B cell (primary cell): ENCODE data around the gene OLFM4. TPM values are rescaled to one million over a fixed set of nuclear protein-coding genes. Genes with fewer than 3 reads are reported as not detected.

ENCODE experiments used
- ATAC-seq: fragments of 200-7000 bp; cut with Tn5 transposase; one replicate; pipeline ENCODE4 v1.10.0; 2021; ENCODE audit warnings: low read depth, mild to moderate bottlenecking, moderate number of reproducible peaks, moderate library complexity
- CTCF ChIA-PET: fragments of 350-600 bp; sonication (Branson Sonifier 250); formaldehyde crosslinking; loops from one replicate; lab custom pipeline; 2021; ENCODE audit warnings: antibody characterized with exemption, inconsistent platforms; lab: Charles Lee
- POLR2A ChIA-PET: fragments of 350-600 bp; sonication (Branson Sonifier 250); formaldehyde crosslinking; loops from one replicate; lab custom pipeline; 2021; ENCODE audit warnings: antibody characterized with exemption; lab: Charles Lee
- DNase-seq: peaks from one replicate; pipeline ENCODE4 v3.0.0; 2013
- H2AFZ ChIP-seq: 2 replicates; pipeline ENCODE4 v1.6.1; 2012; ENCODE audit warnings: mild to moderate bottlenecking, low read depth, low read length; ENCODE audit not compliant: insufficient read depth, poor library complexity, severe bottlenecking
- H3K27ac ChIP-seq, 2 donors: 1 replicate in 1 of 2; 2 replicates in 1 of 2; pipeline ENCODE4 v1.5.1; 2012 to 2013; ENCODE audit warnings: low read length in 2 of 2, mild to moderate bottlenecking in 2 of 2, moderate library complexity in 1 of 2
- H3K27me3 ChIP-seq, 4 experiments: fragments of 200-600 bp in 1 of 4; sonication (generic) in 1 of 4; replicated peaks in 1 of 4; 1 replicate in 2 of 4; 2 replicates in 2 of 4; pipeline versions ENCODE4 v1.6.1 to v1.7.0; 2013 to 2016; ENCODE audit warnings: low read length in 3 of 4, mild to moderate bottlenecking in 2 of 4, mixed read lengths in 1 of 4, moderate library complexity in 1 of 4; ENCODE audit not compliant: insufficient read depth in 4 of 4, control insufficient read depth in 3 of 4; ENCODE audit errors: control extremely low read depth in 1 of 4
- H3K36me3 ChIP-seq, 2 experiments: replicated peaks in 1 of 2; 1 replicate in 1 of 2; 2 replicates in 1 of 2; pipeline versions ENCODE4 v1.6.1 to v1.7.1; 2013; ENCODE audit warnings: low read length in 1 of 2; ENCODE audit not compliant: insufficient read depth in 2 of 2, control insufficient read depth in 1 of 2; ENCODE audit errors: control extremely low read depth in 1 of 2, extremely low read depth in 1 of 2
- H3K4me1 ChIP-seq, 2 donors: fragments of 200-600 bp in 1 of 2; sonication (generic) in 1 of 2; 1 replicate in 1 of 2; 2 replicates in 1 of 2; pipeline versions ENCODE4 v1.5.1 to v1.6.1; 2013 to 2017; ENCODE audit warnings: low read length in 2 of 2; ENCODE audit not compliant: control insufficient read depth in 2 of 2, insufficient read depth in 2 of 2
- H3K4me2 ChIP-seq: replicated peaks from 2 replicates; pipeline ENCODE3; 2012; ENCODE audit warnings: mild to moderate bottlenecking, low read depth, low read length; ENCODE audit not compliant: poor library complexity, severe bottlenecking
- H3K4me3 ChIP-seq, 5 experiments: fragments of 200-600 bp in 1 of 5; sonication (generic) in 1 of 5; 1 replicate in 3 of 5; 2 replicates in 2 of 5; pipeline versions ENCODE4 v1.5.1 to v1.7.0; 2011 to 2016; ENCODE audit warnings: low read length in 4 of 5, mild to moderate bottlenecking in 4 of 5, low read depth in 2 of 5, control low read depth in 1 of 5, moderate library complexity in 1 of 5; ENCODE audit not compliant: insufficient read depth in 1 of 5; ENCODE audit errors: control extremely low read depth in 1 of 5, extremely low read depth in 1 of 5
- H3K79me2 ChIP-seq: fragments of 200-600 bp; sonication (generic); one replicate; pipeline ENCODE4 v1.6.0; 2016; ENCODE audit warnings: low read length; ENCODE audit not compliant: control insufficient read depth, insufficient read depth
- H3K9ac ChIP-seq: fragments of 200-600 bp; sonication (generic); 2 replicates; pipeline ENCODE4 v1.6.1; 2017; ENCODE audit warnings: mild to moderate bottlenecking, low read length, moderate library complexity
- H3K9me3 ChIP-seq, 3 donors: one replicate each; pipeline versions ENCODE4 v1.6.1 to v1.7.1; 2013; ENCODE audit warnings: low read length in 2 of 3; ENCODE audit not compliant: control insufficient read depth in 2 of 3, insufficient read depth in 1 of 3; ENCODE audit errors: control extremely low read depth in 1 of 3
- H4K20me1 ChIP-seq: 2 replicates; pipeline ENCODE4 v1.6.0; 2012; ENCODE audit warnings: mild to moderate bottlenecking, low read length; ENCODE audit not compliant: insufficient read depth, control insufficient read depth, poor library complexity, severe bottlenecking
- H3K27ac Mint-ChIP-seq: one replicate; pipeline ENCODE4 v1.8.0; 2021; ENCODE audit warnings: mixed read lengths
- H3K27me3 Mint-ChIP-seq: one replicate; pipeline ENCODE4 v1.8.0; 2021; ENCODE audit warnings: mixed read lengths
- H3K4me1 Mint-ChIP-seq: one replicate; pipeline ENCODE4 v1.8.0; 2021; ENCODE audit warnings: mixed read lengths
- H3K4me3 Mint-ChIP-seq: one replicate; pipeline ENCODE4 v1.8.0; 2021; ENCODE audit warnings: mixed read lengths
- H3K9me3 Mint-ChIP-seq: one replicate; pipeline ENCODE4 v1.8.0; 2022; ENCODE audit warnings: mixed read lengths; ENCODE audit not compliant: insufficient read depth
- CTCF ChIP-seq: fragments of 200-600 bp; IDR thresholded peaks from one replicate; pipeline ENCODE4 v1.8.0; 2022; ENCODE audit warnings: antibody characterized with exemption, mild to moderate bottlenecking
- EZH2 ChIP-seq: IDR thresholded peaks from 2 replicates; pipeline ENCODE4 v1.6.1; 2012; ENCODE audit warnings: borderline replicate concordance, low read depth, mild to moderate bottlenecking, moderate library complexity, low read length; ENCODE audit not compliant: insufficient read depth, poor library complexity, severe bottlenecking
- WGBS: methylation state at CpG from one replicate; pipeline ENCODE4 v1.1.5; 2013; ENCODE audit warnings: missing lambda C conversion rate; ENCODE audit not compliant: insufficient coverage; 5-methylcytosine and 5-hydroxymethylcytosine counted together
- intact Hi-C: fragments of 100-400 bp; cut with micrococcal nuclease; formaldehyde crosslinking; loops from one replicate; pipeline ENCODE4 v1.10.0; 2022
- polyA plus RNA-seq: library from polyadenylated mRNA; depleted of rRNA; stranded (reverse); fragments of >200 nt; gene quantifications from 2 replicates; pipeline ENCODE4 v1.2.3, GENCODE V29; 2012
- total RNA-seq, 2 donors: library from RNA; stranded (reverse); fragments of 120-200 nt in 1 of 2; gene quantifications; 1 replicate in 1 of 2; 2 replicates in 1 of 2; pipeline versions ENCODE4 v1.2.3 to v1.2.4, GENCODE V29; 2013 to 2022

The OLFM4 gene
- total and polyA plus RNA-seq, 2 donors (not counting 1 experiment from before 2014, with no cell fraction given) = not detected

GRCh38 chr13:53075356-53076041 is 46.9 kb downstream of the OLFM4 start:
- H4K20me1 ChIP-seq = no peaks in the 10 kb centered on the region
- CTCF ChIA-PET = no interaction called here

More at GRCh38 chr13:53075356-53076041, 46.9 kb downstream of the OLFM4 start:
- intact Hi-C loops = no loop called here
- 84% methylated on average over 4 of the region's 6 CpGs for WGBS
- Histone ChIP-seq H3K79me2 (no peaks in the 10 kb centered on the region), H3K27me3 (no peaks in the 10 kb centered on the region), H3K4me1 (no peaks in the 10 kb centered on the region), H3K4me2 (no peak overlapping the region), H3K9me3 (peaks cover 0 to 2% (median 0%) of the 10 kb centered on the region in 3 donors), H3K27ac (no peak overlapping the region), H3K4me3 (no peak overlapping the region), H3K36me3 (no peaks in the 10 kb centered on the region), H2AFZ (no peak overlapping the region), H3K9ac (no peak overlapping the region)
- Mint-ChIP-seq H3K4me1 (no peaks in the 10 kb centered on the region), H3K4me3 (no peak overlapping the region), H3K27me3 (no peaks in the 10 kb centered on the region), H3K9me3 (peaks cover 4% of the 10 kb centered on the region), H3K27ac (no peak overlapping the region)
- TF ChIP-seq CTCF (no peak), EZH2 (no peak)
- POLR2A ChIA-PET = no interaction called here
- DNase-seq (no peak), ATAC-seq (no peak)
